Karpas-422 (cell line): ENCODE data around the gene TBC1D22A. TPM values are rescaled to one million over a fixed set of nuclear protein-coding genes. Genes with fewer than 3 reads are reported as not detected.

Source experiments
- DNase-seq: peaks from one replicate; pipeline ENCODE4 v3.0.0-alpha.2; 2015
- H2AFZ ChIP-seq: fragments of 200-600 bp; sonication (generic); 2 replicates; pipeline ENCODE4 v1.6.1; 2014; ENCODE audit warnings: antibody characterized with exemption, low read length, mixed read lengths
- H3K27ac ChIP-seq: fragments of 200-600 bp; sonication (generic); 2 replicates; pipeline ENCODE4 v1.5.1; 2014; ENCODE audit warnings: mild to moderate bottlenecking, low read length, moderate library complexity
- H3K27me3 ChIP-seq: fragments of 200-600 bp; sonication (generic); 2 replicates; pipeline ENCODE4 v1.6.1; 2014; ENCODE audit warnings: low read length, mixed read lengths
- H3K36me3 ChIP-seq: fragments of 200-600 bp; sonication (generic); 2 replicates; pipeline ENCODE4 v1.6.1; 2014; ENCODE audit warnings: low read length, mixed read lengths; ENCODE audit not compliant: insufficient read depth
- H3K4me1 ChIP-seq: fragments of 200-600 bp; sonication (generic); 2 replicates; pipeline ENCODE4 v1.6.1; 2014; ENCODE audit warnings: mild to moderate bottlenecking, low read length, mixed read lengths
- H3K4me2 ChIP-seq: fragments of 200-600 bp; sonication (generic); 2 replicates; pipeline ENCODE4 v1.6.1; 2014; ENCODE audit warnings: low read length, low read depth, mild to moderate bottlenecking; ENCODE audit not compliant: poor library complexity, severe bottlenecking
- H3K4me3 ChIP-seq: fragments of 200-600 bp; sonication (generic); 2 replicates; pipeline ENCODE4 v1.5.1; 2014; ENCODE audit warnings: mild to moderate bottlenecking, antibody characterized with exemption, low read length, mixed read lengths
- H3K79me2 ChIP-seq: fragments of 200-600 bp; sonication (generic); 2 replicates; pipeline ENCODE4 v1.6.1; 2014; ENCODE audit warnings: mild to moderate bottlenecking, low read length, mixed read lengths
- H3K9ac ChIP-seq: fragments of 200-600 bp; sonication (generic); 2 replicates; pipeline ENCODE4 v1.6.0; 2014; ENCODE audit warnings: low read length
- H3K9me2 ChIP-seq: fragments of 200-600 bp; sonication (generic), shearing (Covaris generic); replicated peaks from 2 replicates; pipeline ENCODE4 v1.6.0; 2014; ENCODE audit warnings: mild to moderate bottlenecking, low read length, moderate library complexity; ENCODE audit not compliant: insufficient read depth
- H3K9me3 ChIP-seq: fragments of 300-700, 200-600 bp; sonication (generic); 2 replicates; pipeline ENCODE4 v1.6.1; 2014; ENCODE audit warnings: low read length, mixed read lengths
- H4K20me1 ChIP-seq: fragments of 200-600 bp; sonication (generic); 2 replicates; pipeline ENCODE4 v1.6.1; 2014; ENCODE audit warnings: mild to moderate bottlenecking, antibody characterized with exemption, low read length, low read depth; ENCODE audit not compliant: insufficient read depth
- total RNA-seq: library from RNA; depleted of rRNA; stranded (reverse); fragments of >200 nt; shearing (Covaris generic); gene quantifications from 2 replicates; pipeline ENCODE4 v1.2.3, GENCODE V29; 2014; ENCODE audit warnings: low replicate concordance

Gene TBC1D22A
- total RNA-seq, 1 experiment from 2014 or later = 27.7 TPM

DNA sequence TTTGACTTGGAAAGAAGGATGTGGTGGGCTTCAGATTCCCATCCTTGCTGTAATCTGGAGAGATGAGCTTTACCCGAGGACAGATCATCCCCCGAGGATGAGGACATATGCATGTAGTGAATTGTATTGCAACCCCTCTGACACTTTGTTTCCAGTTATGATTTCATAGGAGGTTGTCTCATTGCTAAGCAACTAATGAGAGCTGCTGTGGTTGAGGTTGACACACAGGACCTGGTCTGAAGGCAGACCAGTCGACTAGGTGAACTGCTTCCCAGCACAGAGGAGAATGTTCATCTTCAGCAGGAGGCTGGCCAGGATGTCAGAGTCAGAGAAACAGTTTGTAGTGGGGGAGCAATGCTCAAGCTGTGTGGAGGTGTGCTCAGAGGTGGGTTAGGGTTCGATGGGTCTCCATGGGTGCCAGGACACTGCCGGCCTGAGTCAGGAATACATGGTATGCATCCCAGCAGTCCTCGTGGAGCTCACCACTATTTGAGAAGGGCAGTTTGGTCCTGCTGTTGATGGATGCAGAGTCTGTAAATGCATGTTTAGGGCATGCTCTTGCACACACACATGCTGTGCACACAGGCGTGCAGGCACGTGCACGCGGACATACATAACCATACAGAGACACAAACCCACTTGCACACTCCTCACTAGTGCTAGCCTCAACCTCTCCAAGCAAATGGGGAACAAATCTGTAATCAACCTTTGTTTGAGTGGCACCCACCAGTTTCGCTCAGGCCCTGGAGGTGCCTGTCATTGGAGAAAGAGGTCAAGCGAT is 153.7 kb downstream of the TBC1D22A start:
- no peak overlapping the region for H3K9ac ChIP-seq
- H3K27me3 ChIP-seq = no peaks in the 10 kb centered on the region
- no peak overlapping the region for H3K27ac ChIP-seq
- H4K20me1 ChIP-seq = no peaks in the 10 kb centered on the region
- peaks cover 13% of the 10 kb centered on the region; the same call in 1 of the 2 replicates for H3K36me3 ChIP-seq
- no peak for DNase-seq
- H3K4me3 ChIP-seq = no peak overlapping the region
- peaks cover 41% of the 10 kb centered on the region for H3K79me2 ChIP-seq
- no peak overlapping the region for H3K4me2 ChIP-seq
- no peak overlapping the region for H2AFZ ChIP-seq
- no peaks in the 10 kb centered on the region for H3K4me1 ChIP-seq
- H3K9me2 ChIP-seq = no peaks in the 10 kb centered on the region
- no peaks in the 10 kb centered on the region for H3K9me3 ChIP-seq

DNA sequence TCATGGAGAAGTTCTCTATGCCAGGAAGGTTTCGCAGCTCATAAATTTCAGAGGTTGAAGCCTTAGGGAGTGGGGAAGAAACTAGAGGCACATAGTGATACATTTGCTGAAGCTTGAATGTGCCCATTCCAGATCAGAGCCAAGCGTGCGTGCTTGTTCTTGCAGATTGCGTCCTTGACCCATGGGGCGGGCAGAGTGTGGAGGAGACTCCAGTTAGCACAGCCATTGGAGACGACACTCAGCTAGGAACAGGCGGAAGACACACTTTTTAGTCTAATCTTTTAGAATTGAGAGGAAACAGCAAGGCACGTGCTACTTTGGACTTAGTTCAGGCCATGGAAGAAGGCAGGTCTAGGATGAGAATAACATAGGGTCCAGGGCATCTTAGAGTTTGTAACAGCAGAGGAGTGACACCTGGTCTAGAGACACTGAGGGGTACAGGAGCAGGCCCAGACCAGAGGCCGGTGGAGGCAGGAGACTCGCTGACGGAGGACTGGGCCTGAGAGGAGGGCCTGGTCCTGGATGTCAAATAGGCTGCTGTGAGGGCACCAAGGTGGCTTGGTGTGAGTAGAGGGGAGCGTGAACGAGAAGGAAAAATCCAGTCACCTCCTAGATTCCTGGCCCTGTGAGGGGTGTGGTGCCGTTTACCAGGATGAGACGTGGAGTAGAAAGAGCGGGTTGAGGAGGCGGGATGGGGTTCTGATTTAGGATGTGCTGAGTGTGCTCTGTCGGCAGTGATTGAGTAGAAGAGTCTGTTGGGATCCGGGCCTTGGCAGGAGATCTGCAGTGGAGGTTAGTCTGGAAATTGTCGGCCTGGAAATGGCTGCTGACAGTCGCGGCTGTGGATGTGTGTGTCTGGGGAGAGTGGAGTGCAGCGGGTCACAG is 154.7 kb downstream of the TBC1D22A start:
- no peaks in the 10 kb centered on the region for H4K20me1 ChIP-seq
- no peak overlapping the region for H3K9ac ChIP-seq
- no peaks in the 10 kb centered on the region for H3K27me3 ChIP-seq
- H3K9me2 ChIP-seq = no peaks in the 10 kb centered on the region
- DNase-seq = no peak
- H3K36me3 ChIP-seq = peaks cover 13% of the 10 kb centered on the region; the same call in 1 of the 2 replicates
- H3K4me2 ChIP-seq = no peak overlapping the region
- H3K4me1 ChIP-seq = no peaks in the 10 kb centered on the region
- no peaks in the 10 kb centered on the region for H3K9me3 ChIP-seq
- no peak overlapping the region for H3K27ac ChIP-seq
- H3K4me3 ChIP-seq = no peak overlapping the region
- no peak overlapping the region for H2AFZ ChIP-seq
- H3K79me2 ChIP-seq = peaks cover 50% of the 10 kb centered on the region

DNA sequence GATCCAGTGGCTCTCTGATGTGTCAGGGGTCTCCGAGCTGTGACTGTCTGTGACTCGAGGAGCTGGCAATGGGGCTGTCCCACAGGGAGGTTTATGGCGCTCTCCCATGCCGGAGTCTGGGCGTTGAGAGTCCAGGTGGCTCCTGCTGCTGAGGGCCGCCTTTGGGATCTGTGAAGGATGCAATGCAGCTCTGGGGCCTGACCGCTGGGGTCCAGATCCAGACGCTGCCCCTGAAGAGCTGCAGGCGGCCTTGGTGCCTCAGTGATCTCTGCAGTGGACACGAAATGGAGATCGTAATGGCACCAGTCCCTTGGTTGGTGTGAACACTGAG is 155.3 kb downstream of the TBC1D22A start:
- H3K27ac ChIP-seq = no peak overlapping the region
- no peaks in the 10 kb centered on the region for H3K27me3 ChIP-seq
- no peaks in the 10 kb centered on the region for H3K9me2 ChIP-seq
- no peaks in the 10 kb centered on the region for H3K9me3 ChIP-seq
- H3K9ac ChIP-seq = no peak overlapping the region
- H3K4me1 ChIP-seq = no peaks in the 10 kb centered on the region
- no peak overlapping the region for H3K4me2 ChIP-seq
- H2AFZ ChIP-seq = no peak overlapping the region
- peaks cover 12% of the 10 kb centered on the region; the same call in 1 of the 2 replicates for H3K36me3 ChIP-seq
- DNase-seq = no peak
- peaks cover 56% of the 10 kb centered on the region for H3K79me2 ChIP-seq
- H4K20me1 ChIP-seq = no peaks in the 10 kb centered on the region
- no peak overlapping the region for H3K4me3 ChIP-seq

DNA sequence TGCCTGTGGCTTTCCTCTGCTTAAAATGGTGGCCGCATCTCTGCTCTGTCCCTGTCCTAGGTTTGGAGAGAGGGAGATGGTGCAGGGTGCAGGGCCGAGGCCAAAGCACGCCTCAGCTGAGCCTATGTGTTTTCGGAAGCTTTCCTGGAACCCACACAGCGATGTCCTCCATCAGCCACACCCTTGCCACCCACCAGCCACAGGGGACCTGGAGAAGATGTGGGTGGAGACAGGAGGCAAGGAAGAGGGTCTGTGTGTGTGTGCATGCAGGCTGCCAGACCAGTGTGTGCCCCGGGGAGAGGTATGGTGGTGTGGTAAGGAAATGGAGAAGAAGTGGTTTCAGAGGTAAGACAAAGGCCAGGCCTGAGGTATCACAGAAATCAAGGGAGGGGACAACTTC is 155.7 kb downstream of the TBC1D22A start:
- Histone ChIP-seq H3K27ac (no peak overlapping the region), H3K9me2 (no peaks in the 10 kb centered on the region), H3K79me2 (peaks cover 61% of the 10 kb centered on the region), H4K20me1 (no peaks in the 10 kb centered on the region), H3K4me1 (no peaks in the 10 kb centered on the region), H3K36me3 (peaks cover 7% of the 10 kb centered on the region; the same call in 1 of the 2 replicates), H2AFZ (no peak overlapping the region), H3K9me3 (no peaks in the 10 kb centered on the region), H3K9ac (no peak overlapping the region), H3K27me3 (no peaks in the 10 kb centered on the region), H3K4me2 (no peak overlapping the region), H3K4me3 (no peak overlapping the region)
- no peak for DNase-seq

DNA sequence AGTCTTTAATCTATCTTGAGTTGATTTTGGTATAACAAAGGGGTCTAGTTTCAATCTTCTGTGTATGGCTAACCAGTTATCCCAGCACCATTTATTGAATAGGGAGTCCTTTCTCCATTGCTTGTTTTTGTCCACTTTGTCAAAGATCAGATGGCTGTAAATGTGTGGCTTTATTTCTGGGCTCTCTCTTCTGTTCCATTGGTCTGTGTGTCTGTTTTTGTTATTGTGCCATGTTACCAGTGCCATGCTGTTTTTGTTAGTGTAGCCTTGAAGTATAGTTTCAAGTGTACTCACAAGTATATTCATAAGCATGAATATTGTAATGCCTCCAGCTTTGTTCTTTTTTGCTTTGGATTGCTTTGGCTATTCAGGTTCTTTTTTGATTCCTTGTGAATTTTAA is 159.6 kb downstream of the TBC1D22A start:
- H3K79me2 ChIP-seq = peaks cover 65% of the 10 kb centered on the region
- no peaks in the 10 kb centered on the region for H3K9me2 ChIP-seq
- no peak overlapping the region for H3K27ac ChIP-seq
- H3K4me2 ChIP-seq = no peak overlapping the region
- no peaks in the 10 kb centered on the region for H3K9me3 ChIP-seq
- no peak overlapping the region for H2AFZ ChIP-seq
- H3K4me1 ChIP-seq = no peaks in the 10 kb centered on the region
- H3K27me3 ChIP-seq = no peaks in the 10 kb centered on the region
- H3K4me3 ChIP-seq = no peak overlapping the region
- H3K36me3 ChIP-seq = no peaks in the 10 kb centered on the region
- no peak for DNase-seq
- no peak overlapping the region for H3K9ac ChIP-seq
- no peaks in the 10 kb centered on the region for H4K20me1 ChIP-seq

DNA sequence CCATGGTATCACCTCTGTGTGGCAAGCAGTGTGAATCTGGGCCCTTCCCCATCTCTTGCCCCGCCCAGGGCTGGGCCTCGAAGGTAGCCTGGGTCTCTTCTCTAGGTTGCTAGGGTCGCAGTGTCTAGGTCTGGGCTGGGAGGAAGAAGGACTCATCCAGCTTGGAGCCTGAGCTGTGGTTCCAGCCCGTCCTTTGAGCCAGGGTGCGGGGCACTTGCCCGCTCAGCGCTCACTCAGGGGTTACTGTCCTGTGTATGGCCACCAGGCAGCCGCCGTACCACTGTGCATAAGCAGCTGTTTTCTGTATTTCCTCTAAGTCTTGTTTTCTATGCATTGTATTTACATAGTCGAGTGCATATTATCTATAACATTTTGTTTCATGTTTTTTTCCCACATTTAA is 160.9 kb downstream of the TBC1D22A start:
- Histone ChIP-seq H3K4me2 (no peak overlapping the region), H2AFZ (no peak overlapping the region), H3K79me2 (peaks cover 76% of the 10 kb centered on the region), H4K20me1 (no peaks in the 10 kb centered on the region), H3K9ac (no peak overlapping the region), H3K27me3 (no peaks in the 10 kb centered on the region), H3K4me3 (no peak overlapping the region), H3K4me1 (no peaks in the 10 kb centered on the region), H3K36me3 (no peaks in the 10 kb centered on the region), H3K9me2 (no peaks in the 10 kb centered on the region), H3K27ac (no peak overlapping the region), H3K9me3 (no peaks in the 10 kb centered on the region)
- no peak for DNase-seq

DNA sequence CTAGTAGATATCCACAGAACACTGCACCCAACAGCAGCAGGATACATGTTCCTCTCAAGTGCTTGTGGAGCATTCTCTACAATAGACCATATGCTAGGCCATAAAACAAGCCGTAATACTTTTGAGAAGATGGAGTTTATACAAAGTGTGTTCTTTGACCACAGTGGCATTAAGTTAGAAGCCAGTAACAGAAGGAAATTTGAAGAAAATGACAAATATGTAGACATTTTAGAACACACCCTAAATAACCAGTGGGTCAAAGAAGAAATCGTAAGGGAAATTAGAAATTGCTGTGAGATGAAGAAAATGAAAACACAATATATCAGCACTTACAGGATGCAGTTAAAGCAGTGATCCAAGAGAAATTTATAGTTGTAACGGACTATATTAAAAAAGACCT is 163.4 kb downstream of the TBC1D22A start:
- Histone ChIP-seq H3K9me2 (no peaks in the 10 kb centered on the region), H4K20me1 (no peaks in the 10 kb centered on the region), H2AFZ (no peak overlapping the region), H3K79me2 (peaks cover 75% of the 10 kb centered on the region), H3K9me3 (no peaks in the 10 kb centered on the region), H3K4me1 (no peaks in the 10 kb centered on the region), H3K9ac (no peak overlapping the region), H3K4me2 (no peak overlapping the region), H3K36me3 (no peaks in the 10 kb centered on the region), H3K4me3 (no peak overlapping the region), H3K27ac (no peak overlapping the region), H3K27me3 (no peaks in the 10 kb centered on the region)
- DNase-seq = no peak

DNA sequence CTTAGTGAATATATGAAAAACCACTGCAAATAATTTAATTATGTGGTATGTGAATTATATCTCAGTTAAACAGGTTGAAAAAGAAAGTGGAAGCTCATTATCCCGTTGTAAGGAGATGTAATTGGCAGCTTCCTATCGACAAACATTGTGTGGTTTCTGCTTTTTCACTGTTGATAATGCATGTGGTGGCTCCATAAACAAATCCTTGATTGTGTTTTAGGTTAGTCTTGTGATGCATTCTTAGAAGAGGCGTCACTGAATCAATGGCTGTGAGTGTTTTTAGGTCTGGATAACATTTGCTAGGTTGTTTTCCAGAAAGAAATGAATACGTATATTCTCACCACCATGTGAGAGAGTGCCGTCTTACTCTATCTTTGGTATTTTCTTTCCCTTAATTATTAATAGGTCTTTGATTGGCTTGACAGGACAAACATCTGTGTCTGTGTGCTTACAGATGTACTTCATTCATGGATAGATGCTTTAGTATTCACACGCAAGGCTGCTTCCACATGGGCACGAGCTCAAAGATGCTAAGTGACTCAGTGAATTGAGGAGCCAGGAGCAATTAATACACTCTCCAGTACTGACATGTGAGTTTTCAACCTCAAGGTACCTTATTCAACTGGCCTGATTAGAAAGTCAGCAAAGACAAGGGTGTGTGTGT is 166.7 kb downstream of the TBC1D22A start:
- Histone ChIP-seq H3K4me1 (no peaks in the 10 kb centered on the region), H3K36me3 (no peaks in the 10 kb centered on the region), H3K79me2 (peaks cover 72% of the 10 kb centered on the region), H2AFZ (no peak overlapping the region), H3K9me3 (no peaks in the 10 kb centered on the region), H3K4me2 (no peak overlapping the region), H4K20me1 (no peaks in the 10 kb centered on the region), H3K4me3 (no peak overlapping the region), H3K9me2 (no peaks in the 10 kb centered on the region), H3K27ac (no peak overlapping the region), H3K27me3 (no peaks in the 10 kb centered on the region), H3K9ac (no peak overlapping the region)
- no peak for DNase-seq
